Erythroblast (primary cell): ENCODE measurements around the gene RBKS.

Experiments
- GATA1 ChIP-seq: IDR thresholded peaks from 2 replicates; pipeline ENCODE4 v1.6.1; 2011; ENCODE audit warnings: low read depth, mild to moderate bottlenecking, control low read depth, low read length, moderate library complexity
- POLR2A ChIP-seq: IDR thresholded peaks from 2 replicates; pipeline ENCODE4 v1.6.1; 2011; ENCODE audit warnings: mild to moderate bottlenecking, low read length

GRCh38 chr2:27779417-27780055 lies 110.7 kb downstream of the RBKS start:
- no peak for TF ChIP-seq POLR2A
- TF ChIP-seq GATA1 = no peak
